Measurements from ENCODE around the gene RTBDN. TPM values are rescaled to one million over a fixed set of nuclear protein-coding genes. Genes with fewer than 3 reads are reported as not detected.
"Not testable (repeated sequence)": the region's sequence is repeated elsewhere in the genome, so short reads cannot be mapped to it uniquely, and the experiment has no call there.

RTBDN gene
- total RNA-seq, 3 donors from 2014 or later = not detected

DNA sequence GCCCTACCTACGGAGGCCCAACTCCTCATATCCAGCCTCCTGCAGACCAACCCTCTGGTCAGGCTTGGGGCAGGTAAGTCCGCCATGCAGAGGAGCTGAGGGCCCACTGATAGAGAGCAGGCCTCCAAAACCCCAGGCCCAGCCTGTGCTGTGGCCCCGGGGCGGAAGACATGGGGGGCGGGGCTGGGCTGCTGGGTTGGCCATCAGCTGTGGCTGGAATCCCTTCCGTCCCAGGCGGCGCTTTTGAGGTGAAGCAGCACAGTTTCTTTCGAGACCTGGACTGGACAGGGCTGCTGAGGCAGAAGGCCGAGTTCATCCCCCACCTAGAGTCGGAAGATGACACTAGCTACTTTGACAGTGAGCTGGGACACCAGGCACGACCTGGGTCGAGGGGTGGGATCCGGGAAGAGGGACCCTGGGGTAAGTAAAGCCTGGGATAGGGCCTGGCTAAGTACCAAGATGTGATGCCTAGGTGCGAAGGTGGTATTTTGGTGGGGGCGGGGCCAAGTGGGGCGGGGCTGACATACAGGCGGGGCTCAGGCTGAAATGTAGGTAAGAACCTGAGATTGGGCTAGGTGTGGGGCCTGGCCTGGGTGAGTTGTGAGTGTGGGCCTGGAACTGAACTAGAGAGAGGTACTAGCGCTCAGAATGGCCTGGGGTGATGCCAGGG lies 31.5 kb upstream of the RTBDN start:
- Mint-ChIP-seq H3K9me3 (no peaks in the 10 kb centered on the region), H3K27me3 (ENCODE audit: low read depth) (peaks cover 11% of the 10 kb centered on the region), H3K36me3 (ENCODE audit: insufficient read depth) (no peaks in the 10 kb centered on the region), H3K4me1 (ENCODE audit: low read depth) (peaks cover 7% of the 10 kb centered on the region), H3K4me3 (no peak overlapping the region)
- DNase-seq (no peak), ATAC-seq (no peak)

DNA sequence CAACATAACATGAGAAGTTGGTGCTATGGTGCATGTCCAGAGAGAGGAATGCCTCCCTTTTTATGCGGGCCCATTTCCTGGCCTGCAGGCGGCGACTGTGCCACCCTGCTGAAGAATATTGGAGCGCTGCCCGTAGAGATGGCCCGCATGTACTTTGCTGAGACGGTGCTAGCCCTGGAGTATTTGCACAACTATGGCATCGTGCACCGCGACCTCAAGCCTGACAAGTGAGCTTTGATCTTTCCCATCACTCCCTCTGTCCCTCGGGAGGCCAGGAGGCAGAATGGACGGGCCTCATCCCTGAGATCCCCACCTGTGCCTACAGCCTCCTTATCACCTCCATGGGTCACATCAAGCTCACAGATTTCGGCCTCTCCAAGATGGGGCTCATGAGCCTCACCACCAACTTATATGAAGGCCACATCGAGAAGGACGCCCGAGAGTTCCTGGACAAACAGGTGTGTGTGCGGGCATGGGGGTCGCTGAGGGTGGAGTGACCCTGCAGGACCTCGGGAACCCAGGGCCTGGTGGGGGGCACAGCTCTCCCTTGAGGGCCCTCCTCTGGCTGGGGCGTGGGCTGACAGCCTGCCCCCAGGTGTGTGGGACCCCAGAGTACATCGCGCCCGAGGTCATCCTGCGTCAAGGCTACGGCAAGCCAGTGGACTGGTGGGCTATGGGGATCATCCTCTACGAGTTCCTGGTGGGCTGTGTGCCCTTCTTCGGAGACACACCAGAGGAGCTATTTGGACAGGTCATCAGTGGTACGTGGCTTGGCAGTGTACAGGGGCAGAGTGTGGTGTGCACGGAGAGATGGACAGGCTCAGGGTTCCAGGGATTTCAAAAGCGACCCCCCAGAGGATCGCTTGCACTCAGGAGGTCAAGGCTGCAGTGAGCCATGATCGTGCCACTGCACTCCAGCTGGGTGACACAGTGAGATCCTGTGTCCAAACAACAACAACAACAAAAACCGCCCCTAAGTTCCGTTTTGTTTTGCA lies 30.6 kb upstream of the RTBDN start:
- ATAC-seq = no peak
- Mint-ChIP-seq H3K4me3 (no peak overlapping the region), H3K9me3 (no peaks in the 10 kb centered on the region), H3K4me1 (ENCODE audit: low read depth) (peaks cover 7% of the 10 kb centered on the region), H3K27me3 (ENCODE audit: low read depth) (peaks cover 11% of the 10 kb centered on the region), H3K36me3 (ENCODE audit: insufficient read depth) (no peaks in the 10 kb centered on the region)
- DNase-seq = no peak

DNA sequence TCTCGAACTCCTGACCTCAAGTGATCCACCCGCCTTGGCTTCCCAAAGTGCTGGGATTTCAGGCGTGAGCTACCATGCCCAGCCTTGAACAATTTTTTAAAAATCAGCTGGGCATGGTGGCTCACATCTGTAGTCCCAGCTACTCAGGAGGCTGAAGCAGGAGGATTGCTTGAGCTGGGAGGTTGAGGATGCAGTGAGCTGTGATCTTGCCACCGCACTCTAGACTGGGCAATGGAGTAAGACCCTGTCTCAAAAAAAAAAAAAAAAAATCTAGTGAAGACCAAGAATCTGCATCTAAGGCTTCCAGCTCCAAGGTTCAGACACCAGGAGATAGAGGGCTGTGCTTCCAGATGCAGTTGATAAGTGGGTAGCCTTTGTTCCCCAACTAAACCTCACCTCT lies 29.8 kb upstream of the RTBDN start:
- H3K36me3 Mint-ChIP-seq (ENCODE audit: insufficient read depth) = no peaks in the 10 kb centered on the region
- DNase-seq = no peak
- ATAC-seq = no peak
- peaks cover 11% of the 10 kb centered on the region for H3K27me3 Mint-ChIP-seq (ENCODE audit: low read depth)
- H3K4me1 Mint-ChIP-seq (ENCODE audit: low read depth) = peaks cover 7% of the 10 kb centered on the region
- H3K9me3 Mint-ChIP-seq = no peaks in the 10 kb centered on the region
- H3K4me3 Mint-ChIP-seq = no peak overlapping the region

DNA sequence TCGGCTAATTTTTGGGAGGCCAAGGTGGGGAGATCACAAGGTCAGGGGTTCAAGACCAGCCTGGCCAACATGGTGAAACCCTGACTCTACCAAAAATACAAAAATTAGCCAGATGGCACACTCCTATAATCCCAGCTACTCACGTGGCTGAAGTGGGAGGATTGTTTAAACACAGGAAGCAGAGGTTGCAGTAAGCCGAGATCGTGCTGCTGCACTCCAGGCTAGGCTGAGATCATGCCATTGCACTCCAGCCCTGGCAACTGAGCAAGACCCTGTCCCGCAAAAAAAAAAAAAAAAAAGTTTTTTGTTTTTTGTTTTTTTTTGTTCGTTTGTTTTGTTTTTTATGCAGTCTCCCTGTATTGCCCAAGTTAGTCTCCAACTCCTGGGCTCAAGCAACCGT lies 25.2 kb upstream of the RTBDN start:
- Mint-ChIP-seq H3K27me3 (ENCODE audit: low read depth) (no peaks in the 10 kb centered on the region), H3K36me3 (ENCODE audit: insufficient read depth) (no peaks in the 10 kb centered on the region), H3K4me1 (ENCODE audit: low read depth) (no peaks in the 10 kb centered on the region), H3K9me3 (peaks cover 5% of the 10 kb centered on the region), H3K4me3 (no peak overlapping the region)
- DNase-seq (no peak), ATAC-seq (no peak)

DNA sequence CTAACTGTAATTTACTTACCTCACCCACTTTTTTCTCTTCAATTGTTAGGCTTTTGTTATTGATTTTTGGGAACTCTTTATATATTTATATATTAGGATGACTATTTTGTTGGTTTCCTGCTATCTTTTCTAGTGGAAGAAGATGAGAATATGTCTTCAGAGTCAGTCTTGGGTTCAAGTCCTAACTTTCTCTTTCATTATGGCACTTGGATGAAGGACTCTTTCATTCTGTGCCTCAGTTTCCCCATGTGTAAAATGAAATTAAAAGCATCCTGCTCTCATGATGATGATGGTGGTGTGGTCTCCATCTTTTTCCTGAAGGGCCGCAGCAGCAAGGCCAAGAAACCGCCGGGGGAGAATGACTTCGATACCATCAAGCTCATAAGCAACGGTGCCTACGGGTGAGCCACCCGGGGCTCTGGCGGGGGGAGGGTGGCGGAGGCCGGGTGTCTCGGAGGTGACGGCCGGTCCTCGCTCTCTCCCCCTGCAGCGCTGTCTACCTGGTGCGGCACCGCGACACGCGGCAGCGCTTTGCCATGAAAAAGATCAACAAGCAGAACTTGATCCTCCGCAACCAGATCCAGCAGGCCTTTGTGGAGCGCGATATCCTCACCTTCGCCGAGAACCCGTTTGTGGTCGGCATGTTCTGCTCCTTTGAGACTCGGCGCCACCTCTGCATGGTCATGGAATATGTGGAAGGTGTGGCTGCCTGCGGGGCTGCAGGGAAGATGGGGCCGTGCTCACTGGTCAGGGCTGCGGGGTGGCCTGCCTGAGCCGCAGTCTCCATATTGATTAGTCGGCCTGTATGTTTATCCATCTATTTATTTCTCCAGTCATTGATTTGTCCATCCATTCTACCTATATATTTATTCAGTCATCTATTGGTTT lies 23.9 kb upstream of the RTBDN start:
- Mint-ChIP-seq H3K4me1 (ENCODE audit: low read depth) (no peaks in the 10 kb centered on the region), H3K9me3 (peaks cover 5% of the 10 kb centered on the region), H3K27me3 (ENCODE audit: low read depth) (peaks cover 4% of the 10 kb centered on the region), H3K4me3 (no peak overlapping the region), H3K36me3 (ENCODE audit: insufficient read depth) (no peaks in the 10 kb centered on the region)
- ATAC-seq (no peak), DNase-seq (no peak)

- Mint-ChIP-seq H3K4me1 (ENCODE audit: low read depth) (no peaks in the 10 kb centered on the region), H3K4me3 (no peak overlapping the region), H3K36me3 (ENCODE audit: insufficient read depth) (no peaks in the 10 kb centered on the region), H3K27me3 (ENCODE audit: low read depth) (peaks cover 7% of the 10 kb centered on the region), H3K9me3 (peaks cover 5% of the 10 kb centered on the region)
- DNase-seq (no peak), ATAC-seq (no peak)
These were observed 22.3 kb upstream of the RTBDN start for GRCh38 chr19:12856653-12857052.

DNA sequence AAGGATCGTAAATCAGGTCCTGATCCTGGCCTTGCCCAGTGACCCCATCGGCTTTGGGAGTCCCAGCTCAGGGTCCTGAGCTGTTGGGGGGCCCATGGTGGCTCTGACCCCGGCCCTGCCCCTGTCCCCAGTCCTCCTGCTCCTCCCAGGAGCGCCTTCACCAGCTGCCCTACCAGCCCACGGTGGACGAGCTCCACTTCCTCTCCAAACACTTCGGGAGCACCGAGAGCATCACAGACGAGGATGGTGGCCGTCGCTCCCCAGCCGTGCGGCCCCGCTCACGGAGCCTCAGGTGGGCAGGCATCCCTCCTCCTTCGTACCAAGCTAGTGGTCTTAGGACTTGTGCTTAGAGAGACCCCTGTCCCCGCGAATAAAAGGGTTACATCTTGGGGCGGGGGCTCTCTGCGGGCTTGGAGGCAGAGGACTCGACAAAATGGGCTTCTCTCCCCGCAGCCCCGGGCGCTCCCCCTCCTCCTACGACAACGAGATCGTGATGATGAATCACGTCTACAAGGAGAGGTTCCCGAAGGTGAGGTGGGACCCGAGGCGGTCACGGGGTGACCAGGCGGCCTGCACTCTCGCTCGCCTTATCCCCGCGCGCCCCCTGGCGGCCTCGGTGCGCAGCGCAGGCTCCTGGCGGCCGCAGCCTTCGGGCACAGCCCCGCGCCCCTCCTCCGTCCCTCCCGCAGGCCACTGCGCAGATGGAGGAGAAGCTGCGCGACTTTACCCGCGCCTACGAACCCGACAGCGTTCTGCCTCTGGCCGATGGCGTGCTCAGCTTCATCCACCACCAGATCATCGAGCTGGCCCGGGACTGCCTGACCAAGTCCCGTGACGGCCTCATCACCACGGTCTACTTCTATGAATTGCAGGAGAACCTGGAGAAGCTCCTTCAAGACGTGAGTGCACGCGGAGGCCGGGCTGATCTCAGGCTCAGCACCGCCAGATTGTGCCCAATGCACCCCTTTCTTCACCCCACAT lies 13.1 kb upstream of the RTBDN start:
- peak; percentile 84 for DNase-seq
- peak; percentile 96 to 97 for ATAC-seq
- Mint-ChIP-seq H3K27me3 (ENCODE audit: low read depth) (peaks cover 42% of the 10 kb centered on the region), H3K36me3 (ENCODE audit: insufficient read depth) (no peaks in the 10 kb centered on the region), H3K4me3 (peak overlapping the region; percentile 37), H3K9me3 (no peaks in the 10 kb centered on the region), H3K4me1 (ENCODE audit: low read depth) (peaks cover 8% of the 10 kb centered on the region)

GRCh38 chr19:12846613-12847012 lies 12.2 kb upstream of the RTBDN start:
- DNase-seq; ATAC-seq; H3K4me1 Mint-ChIP-seq (ENCODE audit: low read depth); H3K4me3 Mint-ChIP-seq; H3K36me3 Mint-ChIP-seq (ENCODE audit: insufficient read depth); H3K9me3 Mint-ChIP-seq: not testable (repeated sequence)
- peaks cover 46% of the 10 kb centered on the region for H3K27me3 Mint-ChIP-seq (ENCODE audit: low read depth)

GRCh38 chr19:12843999-12844732 lies 9.8 kb upstream of the RTBDN start:
- no peak for DNase-seq
- Mint-ChIP-seq H3K9me3 (no peaks in the 10 kb centered on the region), H3K4me3 (no peak overlapping the region), H3K36me3 (ENCODE audit: insufficient read depth) (no peaks in the 10 kb centered on the region), H3K4me1 (ENCODE audit: low read depth) (peaks cover 23% of the 10 kb centered on the region), H3K27me3 (ENCODE audit: low read depth) (peaks cover 69% of the 10 kb centered on the region)
- no peak for ATAC-seq

- ATAC-seq (no peak), DNase-seq (no peak)
- H3K9me3 Mint-ChIP-seq = no peaks in the 10 kb centered on the region
- peaks cover 26% of the 10 kb centered on the region for H3K4me1 Mint-ChIP-seq (ENCODE audit: low read depth)
- peaks cover 71% of the 10 kb centered on the region for H3K27me3 Mint-ChIP-seq (ENCODE audit: low read depth)
- no peaks in the 10 kb centered on the region for H3K36me3 Mint-ChIP-seq (ENCODE audit: insufficient read depth)
- no peak overlapping the region for H3K4me3 Mint-ChIP-seq
These were observed 8.9 kb upstream of the RTBDN start for GRCh38 chr19:12843328-12843727.

GRCh38 chr19:12842511-12842910 lies 8.1 kb upstream of the RTBDN start:
- Mint-ChIP-seq H3K4me3 (no peak overlapping the region), H3K4me1 (ENCODE audit: low read depth) (peaks cover 25% of the 10 kb centered on the region), H3K9me3 (no peaks in the 10 kb centered on the region), H3K36me3 (ENCODE audit: insufficient read depth) (no peaks in the 10 kb centered on the region), H3K27me3 (ENCODE audit: low read depth) (peaks cover 71% of the 10 kb centered on the region)
- ATAC-seq = no peak
- no peak for DNase-seq

DNA sequence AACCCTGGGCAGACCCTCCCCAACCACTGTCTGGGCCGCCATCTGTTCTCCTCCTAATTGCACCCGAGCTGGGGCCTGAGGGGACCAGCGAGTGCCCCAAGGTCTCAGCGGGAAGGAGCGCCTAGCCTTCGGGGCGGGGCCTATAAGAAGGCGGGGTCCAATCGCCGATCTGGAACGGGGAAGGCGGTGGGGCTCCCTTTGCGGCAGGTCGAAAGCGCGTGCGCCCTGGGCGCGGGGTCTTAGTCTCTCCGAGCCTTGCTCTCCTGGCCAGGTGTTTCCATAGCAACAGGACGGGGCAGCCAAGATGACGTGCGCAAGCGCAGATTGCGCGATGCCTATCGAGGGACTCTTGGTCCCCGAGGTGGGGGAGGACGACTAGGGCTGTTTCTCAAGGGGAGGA lies 6.7 kb upstream of the RTBDN start:
- DNase-seq (no peak), ATAC-seq (no peak)
- Mint-ChIP-seq H3K9me3 (no peaks in the 10 kb centered on the region), H3K36me3 (ENCODE audit: insufficient read depth) (no peaks in the 10 kb centered on the region), H3K4me1 (ENCODE audit: low read depth) (peaks cover 24% of the 10 kb centered on the region), H3K27me3 (ENCODE audit: low read depth) (peaks cover 75% of the 10 kb centered on the region), H3K4me3 (no peak overlapping the region)

Data from activated T-cell treated with anti-CD3 and anti-CD28 coated beads, Interleukin-2, amount 50 U/mL, for 4 hours (primary cell).